PFSK-1 (cell line): ENCODE measurements around the gene ADAM15.

Experiments
- FOXP2 ChIP-seq: optimal IDR thresholded peaks from 2 replicates; pipeline ENCODE3; 2011; ENCODE audit warnings: borderline replicate concordance, control low read depth, inconsistent platforms; ENCODE audit not compliant: insufficient read depth; ENCODE audit errors: extremely low read length, extremely low read depth
- POLR2AphosphoS5 ChIP-seq: IDR thresholded peaks from 2 replicates; pipeline ENCODE4 v1.6.1; 2012; ENCODE audit warnings: low read depth, mild to moderate bottlenecking, control low read depth, low read length, moderate library complexity
- REST ChIP-seq, 2 experiments: IDR thresholded peaks; 2 replicates each; pipeline versions ENCODE4 v1.6.1 to v1.8.0; 2011 to 2012; ENCODE audit warnings: low read depth in 2 of 2, low read length in 2 of 2, control low read depth in 1 of 2, inconsistent platforms in 1 of 2, mild to moderate bottlenecking in 1 of 2, moderate library complexity in 1 of 2; ENCODE audit not compliant: insufficient read depth in 1 of 2
- SIN3A ChIP-seq: IDR thresholded peaks from 2 replicates; pipeline ENCODE4 v1.6.1; 2012; ENCODE audit warnings: mild to moderate bottlenecking, low read length, moderate library complexity, borderline replicate concordance; ENCODE audit not compliant: insufficient read depth
- TAF1 ChIP-seq: IDR thresholded peaks from 2 replicates; pipeline ENCODE4 v1.6.1; 2012; ENCODE audit warnings: low read length, control low read depth, borderline replicate concordance; ENCODE audit not compliant: insufficient read depth

ADAM15 gene

GRCh38 chr1:155064832-155065429 lies 13.8 kb downstream of the ADAM15 start:
- no peak for TF ChIP-seq FOXP2

GRCh38 chr1:155066777-155067176 lies 15.7 kb downstream of the ADAM15 start:
- TF ChIP-seq FOXP2 (no peak), REST (IDR thresholded peaks at IDR 0.05; ENCODE audit: insufficient read depth in 1 of 2, low read depth in 2 of 2, low read length in 2 of 2) (no peak), SIN3A (no peak), POLR2AphosphoS5 (no peak), TAF1 (no peak)

GRCh38 chr1:155068599-155068998 lies 17.5 kb downstream of the ADAM15 start:
- no peak for TF ChIP-seq SIN3A
- TF ChIP-seq FOXP2 = no peak
- TF ChIP-seq REST (IDR thresholded peaks at IDR 0.05; ENCODE audit: insufficient read depth in 1 of 2, low read depth in 2 of 2, low read length in 2 of 2) = no peak
- TF ChIP-seq TAF1 = no peak
- TF ChIP-seq POLR2AphosphoS5 = no peak

GRCh38 chr1:155069551-155070157 lies 18.5 kb downstream of the ADAM15 start:
- TF ChIP-seq SIN3A = no peak
- TF ChIP-seq POLR2AphosphoS5 = no peak
- no peak for TF ChIP-seq TAF1
- no peak for TF ChIP-seq FOXP2
- TF ChIP-seq REST (IDR thresholded peaks at IDR 0.05; ENCODE audit: insufficient read depth in 1 of 2, low read depth in 2 of 2, low read length in 2 of 2) = no peak

- TF ChIP-seq TAF1 = no peak
- no peak for TF ChIP-seq FOXP2
- no peak for TF ChIP-seq REST (IDR thresholded peaks at IDR 0.05; ENCODE audit: insufficient read depth in 1 of 2, low read depth in 2 of 2, low read length in 2 of 2)
- no peak for TF ChIP-seq POLR2AphosphoS5
- TF ChIP-seq SIN3A = no peak
Observed at GRCh38 chr1:155070158-155070621, 19.1 kb downstream of the ADAM15 start.
